ENCODE measurements around the gene SRL.

SRL gene

GRCh38 chr16:4190712-4191333 is 51.1 kb downstream of the SRL start:
- no peak for TF ChIP-seq CTCF (IDR thresholded peaks at IDR 0.05)

- no peak for TF ChIP-seq CTCF (IDR thresholded peaks at IDR 0.05)
These were observed 51.8 kb downstream of the SRL start for GRCh38 chr16:4190086-4190485.

- no peak for TF ChIP-seq CTCF (IDR thresholded peaks at IDR 0.05)
These were observed 57.7 kb downstream of the SRL start for GRCh38 chr16:4184038-4184702.

- no peak for TF ChIP-seq CTCF (IDR thresholded peaks at IDR 0.05)
These were observed 58.4 kb downstream of the SRL start for GRCh38 chr16:4183237-4184037.

GRCh38 chr16:4182581-4183236 is 59.2 kb downstream of the SRL start:
- no peak for TF ChIP-seq CTCF (IDR thresholded peaks at IDR 0.05)

- no peak for TF ChIP-seq CTCF (IDR thresholded peaks at IDR 0.05)
These were observed 61.4 kb downstream of the SRL start for GRCh38 chr16:4180511-4180910.

- no peak for TF ChIP-seq CTCF (IDR thresholded peaks at IDR 0.05)
These were observed 62.1 kb downstream of the SRL start for GRCh38 chr16:4179763-4180260.
